Astrocyte (in vitro differentiated cells and primary cell): ENCODE results near the gene COL6A6.
"Not testable (repeated sequence)": the region's sequence is repeated elsewhere in the genome, so short reads cannot be mapped to it uniquely, and the experiment has no call there.

Source experiments
- EZH2 ChIP-seq: IDR thresholded peaks from 2 replicates; pipeline ENCODE4 v1.6.1; 2012; ENCODE audit warnings: mild to moderate bottlenecking, low read length, inconsistent platforms; ENCODE audit not compliant: insufficient read depth
- TF ChIP-seq, protein P1 (sequence below): IDR thresholded peaks from 2 replicates; pipeline ENCODE4 v1.5.1; 2011; ENCODE audit warnings: low read depth, mild to moderate bottlenecking, inconsistent platforms, low read length, moderate library complexity; ENCODE audit not compliant: insufficient read depth

DNA sequence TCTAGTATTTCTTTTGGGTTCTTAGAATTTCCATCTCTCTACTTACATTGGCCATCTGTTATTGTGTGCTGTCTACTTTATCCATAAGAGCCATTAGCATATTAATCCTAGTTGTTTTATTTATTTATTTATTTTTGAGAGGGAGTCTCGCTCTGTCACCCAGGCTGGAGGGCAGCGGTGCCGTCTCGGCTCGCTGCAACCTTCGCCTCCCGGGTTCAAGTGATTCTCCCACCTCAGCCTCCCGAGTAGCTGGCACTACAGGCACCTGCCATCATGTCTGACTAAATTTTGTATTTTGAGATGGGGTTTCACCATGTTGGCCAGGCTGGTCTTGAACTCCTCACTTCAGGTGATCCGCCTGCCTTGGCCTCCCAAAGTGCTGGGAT is 30.7 kb downstream of the COL6A6 start:
- TF ChIP-seq, protein P1, sequence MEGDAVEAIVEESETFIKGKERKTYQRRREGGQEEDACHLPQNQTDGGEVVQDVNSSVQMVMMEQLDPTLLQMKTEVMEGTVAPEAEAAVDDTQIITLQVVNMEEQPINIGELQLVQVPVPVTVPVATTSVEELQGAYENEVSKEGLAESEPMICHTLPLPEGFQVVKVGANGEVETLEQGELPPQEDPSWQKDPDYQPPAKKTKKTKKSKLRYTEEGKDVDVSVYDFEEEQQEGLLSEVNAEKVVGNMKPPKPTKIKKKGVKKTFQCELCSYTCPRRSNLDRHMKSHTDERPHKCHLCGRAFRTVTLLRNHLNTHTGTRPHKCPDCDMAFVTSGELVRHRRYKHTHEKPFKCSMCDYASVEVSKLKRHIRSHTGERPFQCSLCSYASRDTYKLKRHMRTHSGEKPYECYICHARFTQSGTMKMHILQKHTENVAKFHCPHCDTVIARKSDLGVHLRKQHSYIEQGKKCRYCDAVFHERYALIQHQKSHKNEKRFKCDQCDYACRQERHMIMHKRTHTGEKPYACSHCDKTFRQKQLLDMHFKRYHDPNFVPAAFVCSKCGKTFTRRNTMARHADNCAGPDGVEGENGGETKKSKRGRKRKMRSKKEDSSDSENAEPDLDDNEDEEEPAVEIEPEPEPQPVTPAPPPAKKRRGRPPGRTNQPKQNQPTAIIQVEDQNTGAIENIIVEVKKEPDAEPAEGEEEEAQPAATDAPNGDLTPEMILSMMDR, result not testable (repeated sequence)
- TF ChIP-seq EZH2, result not testable (repeated sequence)
